Epithelial cell of esophagus (primary cell): ENCODE results near the gene TMEM242.

Experiments used
- DNase-seq: peaks from one replicate; pipeline ENCODE4 v3.0.0; 2010; ENCODE audit warnings: low read depth
- H3K4me3 ChIP-seq: 2 replicates; pipeline ENCODE4 v1.5.1; 2011; ENCODE audit warnings: mild to moderate bottlenecking, low read length, control low read depth
- TF ChIP-seq, protein P1 (sequence below): IDR thresholded peaks from 2 replicates; pipeline ENCODE4 v1.5.1; 2011; ENCODE audit warnings: low read depth, mild to moderate bottlenecking, low read length, control low read depth, inconsistent platforms; ENCODE audit not compliant: insufficient read depth; ENCODE audit errors: missing control alignments

TMEM242 gene

DNA sequence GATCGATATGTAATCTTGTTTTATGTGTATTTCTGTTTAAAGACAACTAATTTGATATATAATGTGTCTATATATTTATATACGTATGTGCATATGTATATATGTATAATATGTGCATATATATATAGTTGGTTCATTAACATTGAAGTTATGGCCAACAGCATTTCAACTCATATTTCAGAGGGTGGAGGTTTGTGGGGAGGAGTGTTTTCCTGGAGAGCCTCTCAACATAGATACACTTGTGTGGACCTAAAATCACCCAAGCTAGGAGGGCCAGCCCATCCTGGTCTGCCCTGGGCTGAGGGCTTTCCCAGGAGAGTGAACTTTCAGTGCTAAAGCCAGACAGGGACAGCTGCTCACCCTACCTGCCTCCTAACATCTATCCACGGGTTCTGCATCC is 68.8 kb downstream of the TMEM242 start:
- DNase-seq = no peak
- H3K4me3 ChIP-seq = no peak overlapping the region
- TF ChIP-seq, protein P1, sequence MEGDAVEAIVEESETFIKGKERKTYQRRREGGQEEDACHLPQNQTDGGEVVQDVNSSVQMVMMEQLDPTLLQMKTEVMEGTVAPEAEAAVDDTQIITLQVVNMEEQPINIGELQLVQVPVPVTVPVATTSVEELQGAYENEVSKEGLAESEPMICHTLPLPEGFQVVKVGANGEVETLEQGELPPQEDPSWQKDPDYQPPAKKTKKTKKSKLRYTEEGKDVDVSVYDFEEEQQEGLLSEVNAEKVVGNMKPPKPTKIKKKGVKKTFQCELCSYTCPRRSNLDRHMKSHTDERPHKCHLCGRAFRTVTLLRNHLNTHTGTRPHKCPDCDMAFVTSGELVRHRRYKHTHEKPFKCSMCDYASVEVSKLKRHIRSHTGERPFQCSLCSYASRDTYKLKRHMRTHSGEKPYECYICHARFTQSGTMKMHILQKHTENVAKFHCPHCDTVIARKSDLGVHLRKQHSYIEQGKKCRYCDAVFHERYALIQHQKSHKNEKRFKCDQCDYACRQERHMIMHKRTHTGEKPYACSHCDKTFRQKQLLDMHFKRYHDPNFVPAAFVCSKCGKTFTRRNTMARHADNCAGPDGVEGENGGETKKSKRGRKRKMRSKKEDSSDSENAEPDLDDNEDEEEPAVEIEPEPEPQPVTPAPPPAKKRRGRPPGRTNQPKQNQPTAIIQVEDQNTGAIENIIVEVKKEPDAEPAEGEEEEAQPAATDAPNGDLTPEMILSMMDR = no peak

DNA sequence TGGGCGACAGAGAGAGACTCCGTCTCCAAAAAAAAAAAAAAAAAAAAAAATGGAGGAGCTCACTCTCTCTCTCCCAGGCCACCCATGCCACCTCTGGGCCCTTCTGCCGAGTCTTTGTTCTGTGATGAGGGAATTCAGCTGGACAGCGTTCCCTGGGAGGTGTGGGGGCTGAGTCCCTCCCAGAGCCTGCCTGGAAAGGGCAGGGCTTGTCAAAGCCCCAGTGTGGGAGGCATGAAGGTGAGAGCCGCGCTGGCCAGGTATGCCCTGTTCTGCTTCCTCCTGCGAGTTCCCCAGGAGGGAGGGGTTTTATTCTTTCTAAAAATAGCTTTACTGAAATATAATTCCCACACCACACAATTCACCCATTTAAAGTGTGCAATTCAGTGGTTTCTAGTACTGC is 69.6 kb downstream of the TMEM242 start:
- H3K4me3 ChIP-seq = no peak overlapping the region
- TF ChIP-seq, protein P1 = no peak
- no peak for DNase-seq

DNA sequence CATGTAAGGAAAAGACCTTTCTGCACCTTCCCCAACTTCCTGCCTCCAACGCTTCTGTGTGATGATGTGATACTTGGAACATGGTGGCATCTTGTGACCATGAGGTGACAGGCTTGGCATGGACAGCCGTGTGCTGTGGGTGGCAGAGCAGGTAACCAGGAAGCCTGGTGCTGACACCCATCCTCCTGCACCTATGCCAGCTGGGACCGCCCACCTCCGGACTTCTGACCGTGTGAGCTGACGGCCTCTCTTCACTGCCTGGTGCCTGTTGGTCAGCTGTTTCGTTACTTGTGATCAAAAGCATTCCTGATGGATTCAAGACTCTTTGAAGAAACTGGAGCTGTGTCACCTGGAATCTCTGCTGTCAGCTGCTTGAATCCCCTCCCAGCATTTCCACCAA is 70.3 kb downstream of the TMEM242 start:
- no peak for DNase-seq
- no peak overlapping the region for H3K4me3 ChIP-seq
- TF ChIP-seq, protein P1 = no peak

DNA sequence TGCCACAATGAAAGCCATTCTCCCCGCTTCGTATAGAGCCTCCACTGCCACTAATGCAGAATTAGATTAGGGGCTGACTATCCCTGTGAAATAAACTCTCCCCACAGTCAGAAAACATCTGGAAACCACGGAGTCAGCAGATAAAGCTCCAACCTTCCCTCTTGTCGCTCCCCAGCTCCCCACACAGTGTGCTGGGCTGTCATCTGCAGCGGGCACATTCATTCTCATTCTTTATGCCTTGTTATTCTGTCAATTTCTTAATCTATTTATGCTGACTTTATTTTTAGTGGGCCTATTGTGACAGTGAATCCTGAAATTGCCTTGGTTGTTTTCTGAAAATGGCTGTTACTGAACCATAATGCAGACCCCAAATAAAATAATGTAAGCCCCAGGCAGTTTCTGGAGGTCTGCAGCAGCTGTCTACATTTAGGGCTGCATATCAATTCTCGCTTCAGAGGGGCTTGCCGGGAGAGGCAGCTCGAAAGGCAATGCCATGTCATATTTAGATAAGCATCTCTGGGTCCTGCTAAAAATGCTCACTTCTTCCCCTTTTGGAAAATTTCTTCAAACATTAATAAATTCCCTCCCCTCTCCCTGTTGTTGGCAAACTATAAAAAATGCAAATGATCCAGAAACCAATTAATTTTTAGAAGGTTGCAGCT is 71.6 kb downstream of the TMEM242 start:
- DNase-seq = no peak
- TF ChIP-seq, protein P1 = no peak
- H3K4me3 ChIP-seq = no peak overlapping the region

DNA sequence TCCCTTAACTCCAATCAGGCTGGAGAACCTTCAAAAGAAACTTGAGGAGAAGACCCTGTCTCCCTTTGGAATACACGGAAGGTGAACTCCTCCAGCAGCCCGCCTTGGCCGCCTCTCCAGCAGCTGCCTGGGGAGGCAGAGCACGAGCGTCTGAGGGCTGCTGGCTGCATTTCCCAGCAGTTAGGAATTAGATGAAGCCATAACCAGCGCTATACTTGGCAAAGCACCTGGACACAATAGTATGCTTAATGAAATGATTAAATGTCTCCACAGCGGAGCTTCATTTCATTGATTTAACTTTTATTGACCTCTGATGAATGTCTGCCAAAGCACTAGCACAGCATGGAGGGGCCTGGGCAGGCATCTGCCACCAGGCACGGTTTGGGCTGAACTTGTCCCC is 73.5 kb downstream of the TMEM242 start:
- DNase-seq = no peak
- H3K4me3 ChIP-seq = no peak overlapping the region
- TF ChIP-seq, protein P1 = no peak

DNA sequence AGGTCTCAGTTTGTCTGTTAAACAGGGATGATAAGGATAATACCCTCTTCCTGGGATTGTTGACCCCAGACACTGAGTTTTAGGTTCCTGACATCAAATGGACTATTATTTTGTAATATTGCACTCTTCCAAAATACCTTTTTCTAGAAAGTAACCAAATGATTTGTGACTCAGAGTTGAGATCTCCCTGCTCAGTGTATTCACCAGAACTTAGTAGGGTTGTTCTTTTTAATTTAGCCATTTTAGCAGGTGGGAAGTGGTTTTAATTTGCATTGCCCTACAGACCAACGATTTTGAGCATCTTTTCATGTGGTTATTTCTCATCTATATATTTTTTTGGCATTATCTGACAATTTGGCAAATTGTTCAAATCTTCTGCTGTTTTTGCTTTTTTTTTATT is 75.1 kb downstream of the TMEM242 start:
- H3K4me3 ChIP-seq = no peak overlapping the region
- DNase-seq = no peak
- TF ChIP-seq, protein P1 = no peak
